IPS-15b (cell line): ENCODE measurements around the gene ST7.

ENCODE experiments used
- H3K27me3 ChIP-seq: one replicate; pipeline ENCODE4 v1.6.1; 2013; ENCODE audit warnings: low read length; ENCODE audit not compliant: control insufficient read depth, insufficient read depth
- H3K36me3 ChIP-seq: one replicate; pipeline ENCODE4 v1.6.1; 2013; ENCODE audit warnings: low read length; ENCODE audit not compliant: control insufficient read depth, insufficient read depth
- H3K4me1 ChIP-seq: one replicate; pipeline ENCODE4 v1.6.1; 2013; ENCODE audit warnings: mild to moderate bottlenecking, low read length; ENCODE audit not compliant: control insufficient read depth, insufficient read depth
- H3K4me3 ChIP-seq: one replicate; pipeline ENCODE4 v1.5.1; 2013; ENCODE audit warnings: low read depth, low read length
- H3K9ac ChIP-seq: one replicate; pipeline ENCODE4 v1.6.1; 2013; ENCODE audit warnings: low read depth, mild to moderate bottlenecking, low read length
- H3K9me3 ChIP-seq: one replicate; pipeline ENCODE4 v1.6.1; 2013; ENCODE audit warnings: mild to moderate bottlenecking, low read length; ENCODE audit not compliant: control insufficient read depth, insufficient read depth

The ST7 gene

DNA sequence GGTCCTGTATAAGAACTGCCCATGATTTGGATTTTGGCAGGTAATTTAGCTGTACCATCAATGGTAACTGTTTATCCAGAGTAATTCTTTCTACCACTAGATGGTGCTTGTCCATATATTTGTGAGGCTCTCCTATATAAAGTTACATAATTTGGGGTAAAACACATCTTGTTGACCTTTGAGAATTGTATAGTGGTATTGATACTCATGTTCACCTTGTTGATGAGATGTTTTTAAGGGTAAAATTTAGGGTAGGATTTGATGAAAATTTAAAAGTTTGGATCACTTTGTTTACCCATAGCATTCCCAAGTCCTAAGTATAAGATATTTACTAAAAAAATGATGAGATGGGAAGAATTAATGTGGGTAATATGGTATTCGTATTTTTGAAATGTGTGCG, 31.6 kb downstream of the ST7 start:
- no peaks in the 10 kb centered on the region for H3K9me3 ChIP-seq
- H3K4me1 ChIP-seq = no peaks in the 10 kb centered on the region
- H3K36me3 ChIP-seq = no peaks in the 10 kb centered on the region
- H3K27me3 ChIP-seq = no peaks in the 10 kb centered on the region
- H3K9ac ChIP-seq = no peak overlapping the region
- H3K4me3 ChIP-seq = no peak overlapping the region

GRCh38 chr7:116985575-116985974, 32.3 kb downstream of the ST7 start:
- Histone ChIP-seq H3K9me3 (peaks cover 3% of the 10 kb centered on the region), H3K4me3 (no peak overlapping the region), H3K4me1 (no peaks in the 10 kb centered on the region), H3K36me3 (no peaks in the 10 kb centered on the region), H3K9ac (no peak overlapping the region), H3K27me3 (no peaks in the 10 kb centered on the region)

DNA sequence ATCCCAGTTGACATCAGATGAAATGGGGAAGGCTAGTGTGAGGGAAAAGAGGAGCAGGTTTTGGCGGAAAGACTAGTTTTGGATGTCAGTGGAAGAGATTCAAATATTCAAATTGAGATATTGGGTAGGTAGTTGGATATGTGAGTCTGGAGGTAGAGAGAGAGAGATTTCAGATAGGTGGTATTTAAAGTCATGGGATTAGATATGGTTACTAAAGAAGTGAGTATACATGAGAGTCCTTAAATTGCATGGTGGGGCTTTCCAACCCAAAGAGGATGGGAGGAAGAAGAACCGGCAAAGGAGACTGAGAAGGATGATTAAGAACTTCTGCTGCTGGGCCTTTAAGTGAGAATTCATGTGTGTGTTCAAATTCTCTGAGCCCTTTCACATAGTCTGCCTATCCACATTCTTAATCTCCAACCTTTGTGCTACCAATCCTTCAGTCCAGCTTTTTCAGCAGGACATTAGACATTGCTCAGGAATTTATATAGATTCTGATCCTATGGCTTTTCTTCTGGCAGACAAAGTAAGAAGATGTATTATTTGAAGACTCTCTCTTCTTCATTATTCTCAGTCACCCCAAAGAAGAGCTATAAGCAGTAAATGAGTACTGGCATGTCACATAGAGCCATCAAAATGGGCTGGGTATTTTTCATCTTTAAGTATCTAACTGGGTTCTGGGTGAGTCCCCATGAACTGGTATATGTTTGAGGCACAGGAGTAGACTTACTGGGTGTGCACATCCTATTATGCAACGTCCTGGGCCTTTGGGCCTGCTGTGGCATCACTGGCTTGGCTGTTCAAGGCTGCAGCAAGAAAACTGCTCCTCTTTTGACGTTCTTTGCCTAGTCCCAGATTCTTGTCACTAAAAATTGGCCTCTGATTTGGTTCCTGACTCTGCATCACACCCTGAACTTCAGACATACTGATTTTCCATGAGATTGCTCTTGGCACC, 33.6 kb downstream of the ST7 start:
- no peaks in the 10 kb centered on the region for H3K36me3 ChIP-seq
- H3K4me1 ChIP-seq = no peaks in the 10 kb centered on the region
- H3K27me3 ChIP-seq = no peaks in the 10 kb centered on the region
- no peak overlapping the region for H3K9ac ChIP-seq
- no peak overlapping the region for H3K4me3 ChIP-seq
- H3K9me3 ChIP-seq = peaks cover 6% of the 10 kb centered on the region

DNA sequence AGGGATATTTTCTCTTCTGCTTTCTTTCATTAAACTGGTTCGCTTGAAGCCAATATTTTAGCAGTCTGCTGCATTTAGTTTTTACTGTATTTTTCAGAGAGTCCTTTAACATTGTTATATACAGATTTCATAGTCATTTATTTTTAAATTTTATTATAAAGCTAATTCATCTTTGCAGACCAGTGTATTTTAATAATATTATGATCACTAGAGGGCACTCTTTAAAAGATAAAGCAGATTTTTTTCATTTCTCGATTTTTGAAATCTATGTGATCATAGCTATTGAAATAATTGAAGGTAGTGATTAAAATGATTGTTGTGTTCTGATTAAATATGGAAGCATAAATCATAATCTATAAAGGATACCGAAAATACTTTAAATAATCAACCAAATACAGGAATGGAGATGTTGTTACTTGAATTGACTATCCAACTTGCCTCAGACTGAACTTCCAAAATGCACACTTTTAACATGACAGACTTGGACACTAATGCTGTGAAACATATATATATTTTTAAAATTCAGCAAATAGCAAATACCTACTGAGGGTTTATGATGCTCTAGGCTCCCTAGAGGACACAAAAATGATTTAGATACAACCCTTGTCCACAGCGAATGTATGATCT, 35.2 kb downstream of the ST7 start:
- no peaks in the 10 kb centered on the region for H3K27me3 ChIP-seq
- no peaks in the 10 kb centered on the region for H3K36me3 ChIP-seq
- no peak overlapping the region for H3K4me3 ChIP-seq
- no peaks in the 10 kb centered on the region for H3K4me1 ChIP-seq
- H3K9ac ChIP-seq = no peak overlapping the region
- peaks cover 11% of the 10 kb centered on the region for H3K9me3 ChIP-seq

DNA sequence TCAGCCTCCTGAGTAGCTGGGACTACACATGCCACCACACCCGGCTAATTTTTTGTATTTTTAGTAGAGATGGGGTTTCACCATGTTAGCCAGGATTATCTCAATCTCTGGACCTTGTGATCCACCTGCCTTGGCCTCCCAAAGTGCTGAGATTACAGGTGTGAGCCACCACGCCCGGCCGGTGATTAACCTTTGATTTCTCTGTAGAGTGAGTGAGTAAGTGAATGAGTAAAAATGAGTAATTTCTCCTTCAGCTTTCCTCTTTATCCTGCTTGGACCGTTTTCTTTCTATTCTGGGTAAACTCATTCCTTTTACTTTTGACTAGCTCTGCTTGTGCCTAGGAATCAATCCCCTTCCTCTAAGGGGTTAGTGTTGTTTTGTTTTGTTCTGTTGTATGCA, 36.8 kb downstream of the ST7 start:
- no peak overlapping the region for H3K4me3 ChIP-seq
- H3K9me3 ChIP-seq = peaks cover 11% of the 10 kb centered on the region
- H3K36me3 ChIP-seq = no peaks in the 10 kb centered on the region
- H3K9ac ChIP-seq = no peak overlapping the region
- H3K27me3 ChIP-seq = no peaks in the 10 kb centered on the region
- no peaks in the 10 kb centered on the region for H3K4me1 ChIP-seq

GRCh38 chr7:116991233-116991632, 37.9 kb downstream of the ST7 start:
- Histone ChIP-seq H3K4me3 (no peak overlapping the region), H3K4me1 (no peaks in the 10 kb centered on the region), H3K9ac (no peak overlapping the region), H3K9me3 (peaks cover 11% of the 10 kb centered on the region), H3K27me3 (no peaks in the 10 kb centered on the region), H3K36me3 (no peaks in the 10 kb centered on the region)

- Histone ChIP-seq H3K4me1 (no peaks in the 10 kb centered on the region), H3K36me3 (no peaks in the 10 kb centered on the region), H3K9me3 (peaks cover 14% of the 10 kb centered on the region), H3K27me3 (no peaks in the 10 kb centered on the region), H3K9ac (no peak overlapping the region), H3K4me3 (no peak overlapping the region)
Observed at GRCh38 chr7:116994611-116995010, 41.3 kb downstream of the ST7 start.

DNA sequence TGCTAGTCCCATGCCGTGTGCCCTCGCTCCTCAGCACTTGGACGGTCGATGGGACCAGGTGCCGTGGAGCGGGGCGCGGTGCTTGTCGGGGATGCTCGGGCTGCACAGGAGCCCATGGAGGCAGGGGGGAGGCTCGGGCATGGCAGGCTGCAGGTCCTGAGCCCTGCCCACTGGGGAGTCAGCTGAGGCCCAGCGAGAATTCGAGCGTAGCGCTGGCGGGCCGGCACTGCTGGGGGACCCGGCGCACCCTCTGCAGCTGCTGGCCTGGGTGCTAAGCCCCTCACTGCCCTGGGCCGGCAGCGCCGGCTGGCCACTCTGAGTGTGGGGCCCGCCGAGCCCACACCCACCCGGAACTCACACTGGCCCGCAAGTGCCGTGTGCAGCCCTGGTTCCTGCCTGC, 44.7 kb downstream of the ST7 start:
- H3K4me1 ChIP-seq = no peaks in the 10 kb centered on the region
- H3K27me3 ChIP-seq = no peaks in the 10 kb centered on the region
- H3K4me3 ChIP-seq = no peak overlapping the region
- H3K9ac ChIP-seq = no peak overlapping the region
- H3K9me3 ChIP-seq = peaks cover 3% of the 10 kb centered on the region
- H3K36me3 ChIP-seq = no peaks in the 10 kb centered on the region

DNA sequence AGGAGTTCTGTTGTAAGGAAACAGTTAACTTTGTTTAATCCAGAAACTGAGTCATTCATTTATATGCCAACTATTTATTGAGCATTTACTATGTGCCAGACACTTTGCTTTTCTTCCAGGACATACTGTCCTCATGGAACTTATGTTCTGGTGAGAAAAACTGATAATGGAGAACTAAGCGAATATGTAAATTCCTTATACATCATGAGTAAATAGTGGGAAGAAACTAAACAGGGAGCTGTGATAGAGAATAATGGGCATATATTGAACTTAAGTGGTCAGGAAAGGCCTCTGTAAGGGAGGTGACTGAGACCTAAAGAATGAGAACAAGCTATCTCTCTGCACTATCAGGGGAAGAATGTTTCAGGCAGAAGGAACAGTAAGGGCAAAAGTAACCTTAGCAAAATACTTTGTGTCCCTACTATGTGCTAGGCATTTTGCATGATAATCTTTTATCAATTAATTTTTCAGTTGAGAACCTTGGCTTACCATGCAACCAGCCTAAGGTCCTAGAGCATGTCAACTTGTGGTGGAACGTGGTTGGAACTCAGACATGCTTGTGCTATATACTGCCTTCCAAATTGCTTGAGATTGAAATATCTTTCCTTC, 45.4 kb downstream of the ST7 start:
- no peaks in the 10 kb centered on the region for H3K4me1 ChIP-seq
- no peaks in the 10 kb centered on the region for H3K27me3 ChIP-seq
- no peak overlapping the region for H3K4me3 ChIP-seq
- H3K9me3 ChIP-seq = peaks cover 3% of the 10 kb centered on the region
- no peaks in the 10 kb centered on the region for H3K36me3 ChIP-seq
- H3K9ac ChIP-seq = no peak overlapping the region

GRCh38 chr7:116999311-116999710, 46.0 kb downstream of the ST7 start:
- Histone ChIP-seq H3K9ac (no peak overlapping the region), H3K27me3 (no peaks in the 10 kb centered on the region), H3K9me3 (peaks cover 3% of the 10 kb centered on the region), H3K4me3 (no peak overlapping the region), H3K4me1 (no peaks in the 10 kb centered on the region), H3K36me3 (no peaks in the 10 kb centered on the region)

DNA sequence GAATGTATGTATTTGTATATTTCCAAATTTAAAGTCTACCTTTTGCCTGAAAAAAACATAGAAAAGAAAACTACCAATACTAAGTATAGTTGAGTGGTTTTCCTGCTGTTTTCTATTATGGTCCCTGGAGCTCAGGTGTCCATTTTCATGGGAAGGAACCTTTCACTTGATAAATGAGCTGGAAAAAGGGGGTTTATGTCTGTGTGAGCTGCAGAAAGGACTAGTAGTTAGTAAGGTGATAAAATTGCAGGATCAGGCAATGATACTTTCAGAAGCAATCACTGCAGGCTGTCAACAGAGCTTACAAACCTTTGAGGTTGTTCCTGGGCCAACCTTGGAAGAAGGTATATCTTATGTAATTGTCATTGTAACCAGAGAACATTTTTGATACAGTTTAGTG, 48.0 kb downstream of the ST7 start:
- peaks cover 3% of the 10 kb centered on the region for H3K9me3 ChIP-seq
- H3K27me3 ChIP-seq = no peaks in the 10 kb centered on the region
- no peaks in the 10 kb centered on the region for H3K4me1 ChIP-seq
- H3K9ac ChIP-seq = no peak overlapping the region
- H3K36me3 ChIP-seq = no peaks in the 10 kb centered on the region
- H3K4me3 ChIP-seq = no peak overlapping the region

DNA sequence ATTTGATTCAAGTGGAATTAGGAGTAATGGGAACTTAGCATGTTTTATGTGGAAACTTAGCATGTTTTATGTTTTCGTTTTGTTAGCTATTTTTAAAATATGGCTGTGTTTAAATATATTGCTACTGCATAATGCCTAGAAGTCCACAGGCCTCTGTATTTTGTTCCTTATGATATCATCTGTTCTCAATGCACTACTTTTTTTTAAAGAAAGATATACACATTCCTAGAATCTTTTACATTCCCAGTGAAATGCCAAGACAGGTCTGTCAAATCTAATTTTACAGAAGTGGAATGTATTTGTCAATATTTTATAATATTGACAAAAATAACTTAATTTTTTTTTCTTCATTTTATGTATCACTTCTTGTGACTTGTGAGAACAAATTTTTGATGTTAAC, 51.6 kb downstream of the ST7 start:
- no peaks in the 10 kb centered on the region for H3K27me3 ChIP-seq
- H3K36me3 ChIP-seq = no peaks in the 10 kb centered on the region
- no peaks in the 10 kb centered on the region for H3K4me1 ChIP-seq
- no peak overlapping the region for H3K4me3 ChIP-seq
- H3K9ac ChIP-seq = no peak overlapping the region
- H3K9me3 ChIP-seq = no peaks in the 10 kb centered on the region
